Pons (tissue), 1 donor: ENCODE results near the gene MAPK12.

ENCODE experiments used
- DNase-seq: peaks from one replicate; pipeline ENCODE4 v3.0.0-alpha.2; 2016; ENCODE audit warnings: low spot score

The MAPK12 gene

GRCh38 chr22:50267591-50268390 lies 6.3 kb upstream of the MAPK12 start:
- DNase-seq, result no peak

GRCh38 chr22:50266994-50267393 lies 5.5 kb upstream of the MAPK12 start:
- no peak for DNase-seq

GRCh38 chr22:50264946-50265669 lies 3.6 kb upstream of the MAPK12 start:
- DNase-seq, result no peak

DNA sequence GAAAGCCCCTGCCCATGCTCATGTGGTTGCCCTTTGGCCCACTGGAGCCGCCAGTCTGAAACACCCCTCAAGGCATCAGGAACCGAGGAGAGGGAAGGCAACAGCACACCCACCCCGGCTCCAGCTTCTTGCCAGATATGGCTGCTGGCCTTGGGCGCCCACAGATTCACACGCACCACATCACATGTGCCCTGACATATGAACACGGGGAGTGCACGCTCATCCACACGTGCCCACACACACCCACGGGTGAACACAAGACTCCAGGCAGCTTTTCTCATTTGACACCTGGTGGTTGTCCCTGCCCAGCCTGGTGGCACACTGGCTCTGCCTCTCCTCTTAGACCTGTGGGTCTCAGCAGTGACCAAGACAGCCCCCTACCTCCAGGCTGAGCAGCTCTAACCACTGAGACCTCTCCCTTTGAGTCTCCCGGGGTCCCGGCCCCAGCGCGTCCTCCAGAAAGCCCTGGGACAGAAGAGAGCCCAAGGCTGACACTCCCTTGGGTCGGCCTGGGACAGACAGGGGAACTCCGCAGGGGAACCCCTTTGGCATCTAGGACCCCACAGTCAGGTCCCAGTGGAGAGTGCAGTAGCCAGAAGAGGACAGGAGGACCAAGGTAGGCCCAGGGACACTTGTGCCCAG lies 2.7 kb upstream of the MAPK12 start:
- no peak for DNase-seq

DNA sequence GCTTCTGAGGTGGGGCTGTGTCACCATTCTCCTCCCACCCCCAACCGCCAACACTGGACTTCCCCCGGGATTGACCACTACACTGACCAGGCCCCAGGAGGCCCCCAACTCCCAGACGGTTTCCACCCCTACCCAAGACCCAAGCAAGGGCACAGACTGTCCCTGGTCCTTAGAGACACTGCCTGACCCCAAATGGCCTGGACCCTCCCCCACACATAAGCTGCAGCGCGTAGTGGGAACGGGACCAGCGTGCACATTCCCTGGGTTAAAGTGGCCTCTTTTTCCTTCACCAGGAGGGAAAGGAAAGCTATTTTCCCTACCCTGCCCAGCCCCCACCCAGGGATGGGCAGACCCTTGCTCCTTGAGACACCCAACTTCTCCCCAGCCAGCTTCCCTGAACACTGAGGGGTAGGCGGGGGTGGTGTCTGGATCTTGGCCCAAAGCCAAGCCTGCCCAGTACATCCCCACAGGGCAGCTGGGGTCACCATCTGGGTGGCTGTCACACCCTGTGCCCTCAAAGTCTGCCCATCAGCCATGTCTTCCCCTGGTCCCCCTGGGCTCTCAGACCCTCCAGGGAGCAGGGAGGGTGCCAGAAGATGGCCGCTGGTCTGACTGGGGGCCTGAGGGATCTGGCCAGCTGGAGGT lies 1.6 kb upstream of the MAPK12 start:
- no peak for DNase-seq

DNA sequence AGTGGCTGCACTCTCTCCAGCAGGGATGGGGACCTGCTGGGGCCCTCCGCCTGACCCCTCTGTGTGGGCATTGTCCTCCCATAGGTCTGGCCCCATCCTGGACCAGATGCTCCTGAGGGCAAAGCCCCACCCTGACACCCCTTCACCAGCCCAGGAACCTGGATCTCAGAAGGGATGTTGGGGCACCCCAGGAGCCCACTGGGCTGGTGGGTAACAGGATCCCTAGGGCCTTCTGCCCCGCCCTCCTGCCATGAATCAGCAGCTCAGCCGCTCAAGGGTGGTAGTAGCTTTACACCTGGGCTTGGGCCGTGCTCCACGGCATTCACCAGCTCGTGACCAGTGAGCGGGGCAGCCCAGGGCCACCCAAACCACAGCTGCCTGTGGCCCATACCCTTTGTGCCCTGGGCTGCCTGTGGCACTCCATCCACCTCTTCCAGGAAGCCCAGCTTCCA lies 1.0 kb upstream of the MAPK12 start:
- no peak for DNase-seq

DNA sequence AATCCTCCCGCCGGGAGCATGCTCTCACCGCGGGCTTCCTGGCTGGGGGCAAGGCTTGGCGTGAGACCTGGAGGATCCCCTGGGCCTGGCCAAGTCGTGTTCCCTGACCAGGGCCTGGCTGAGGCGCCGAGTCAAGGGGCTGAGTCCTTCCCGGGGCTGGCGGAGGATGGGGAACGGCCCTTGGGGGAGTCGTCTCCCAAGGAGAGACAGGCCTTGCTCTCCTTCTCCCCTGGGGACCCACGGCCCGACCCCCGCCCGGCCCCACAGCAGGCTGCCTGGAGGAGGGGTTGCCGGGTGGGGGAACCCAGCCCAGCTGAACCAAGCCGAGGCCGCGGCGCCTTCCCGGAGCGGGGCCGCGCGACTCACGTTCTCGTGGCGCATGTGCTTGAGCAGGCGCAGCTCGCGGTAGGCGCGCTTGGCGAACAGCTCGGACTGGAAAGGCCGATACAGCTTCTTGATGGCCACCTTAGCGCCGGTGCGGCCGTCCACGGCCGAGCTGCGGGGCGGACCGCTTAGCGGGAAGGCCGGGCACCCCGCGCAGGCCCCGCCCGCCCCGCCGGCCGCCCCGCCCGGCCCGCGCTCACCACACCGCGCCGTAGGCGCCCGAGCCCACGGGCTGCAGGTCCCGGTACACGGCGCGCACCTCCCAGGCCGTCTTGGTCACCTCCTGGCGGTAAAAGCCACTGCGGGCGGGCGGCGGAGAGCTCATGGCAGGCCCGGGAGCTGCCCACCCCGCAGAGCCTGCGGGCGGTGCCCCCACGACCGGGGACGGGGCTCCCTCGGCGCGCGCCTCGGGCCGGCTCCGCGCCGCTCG lies 475 bp downstream of the MAPK12 start:
- no peak for DNase-seq

- no peak for DNase-seq
These were observed 1.1 kb downstream of the MAPK12 start for GRCh38 chr22:50260434-50260800.

GRCh38 chr22:50259302-50259701 lies 2.2 kb downstream of the MAPK12 start:
- no peak for DNase-seq

DNA sequence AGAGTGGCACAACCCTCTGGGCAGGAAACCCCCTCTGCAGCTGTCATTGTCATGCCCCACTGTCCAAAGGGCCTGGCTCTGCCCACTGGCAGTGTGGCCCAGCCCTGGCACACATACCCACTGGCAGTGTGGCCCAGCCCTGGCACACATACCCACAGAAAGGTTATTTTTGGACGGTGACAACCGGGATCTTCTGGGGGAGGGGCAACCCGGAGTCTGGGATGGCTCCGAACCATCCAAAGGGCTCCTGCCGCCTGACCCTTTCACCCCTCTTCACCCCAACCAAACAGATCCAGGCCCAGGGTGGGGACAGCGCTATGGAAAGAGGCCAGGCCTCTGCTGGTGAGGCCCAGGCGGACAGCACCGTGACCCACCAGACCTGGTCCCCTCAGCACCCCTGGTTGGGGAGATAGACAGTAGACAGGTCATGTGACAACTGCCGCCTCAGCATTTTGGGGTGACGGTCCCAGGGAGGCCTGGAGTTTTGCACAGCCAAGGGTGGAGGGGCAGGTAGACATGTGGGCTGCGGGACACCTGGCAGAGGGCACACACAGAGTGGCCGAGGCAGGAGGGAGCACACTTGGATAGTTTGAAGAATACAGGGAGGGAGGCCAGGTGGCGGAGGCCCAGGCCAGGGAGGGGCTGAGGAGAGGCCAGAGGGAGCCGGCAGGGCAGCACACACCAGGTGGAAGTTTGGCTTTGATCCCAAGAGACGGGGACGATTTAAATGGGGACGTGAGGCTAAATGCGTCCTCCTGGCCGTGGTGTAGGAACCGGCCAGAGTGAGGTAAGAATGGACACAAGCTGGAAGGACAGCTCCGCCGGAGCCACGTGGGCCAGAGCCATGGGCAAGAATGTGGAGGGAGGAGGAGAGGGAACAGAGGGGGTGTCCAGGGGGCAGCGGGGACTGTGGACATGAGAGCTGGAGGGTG lies 2.9 kb downstream of the MAPK12 start:
- DNase-seq, result no peak

GRCh38 chr22:50257451-50258360 lies 3.8 kb downstream of the MAPK12 start:
- no peak for DNase-seq

DNA sequence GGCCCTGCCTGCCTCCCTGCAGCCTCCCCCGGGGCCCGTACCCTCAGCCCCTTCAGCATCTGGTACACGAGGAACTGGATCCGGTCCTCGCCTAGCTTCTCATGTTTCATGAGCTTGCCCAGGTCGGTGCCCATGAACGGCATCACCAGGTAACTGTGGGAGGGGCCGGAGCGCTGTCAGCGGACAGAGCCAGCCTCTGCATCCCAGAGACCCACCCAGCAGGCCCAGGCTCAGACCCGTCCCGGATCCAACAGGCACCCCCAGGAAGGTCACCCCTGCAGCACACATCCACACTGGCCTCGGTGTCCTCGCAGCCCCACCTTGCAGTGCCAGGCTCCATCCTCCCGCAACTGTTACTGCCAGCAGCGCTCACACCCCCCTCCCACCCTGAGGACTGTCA lies 4.4 kb downstream of the MAPK12 start:
- no peak for DNase-seq

- DNase-seq, result no peak
These were observed 5.1 kb downstream of the MAPK12 start for GRCh38 chr22:50256258-50256862.

GRCh38 chr22:50255607-50256006 lies 5.9 kb downstream of the MAPK12 start:
- no peak for DNase-seq

DNA sequence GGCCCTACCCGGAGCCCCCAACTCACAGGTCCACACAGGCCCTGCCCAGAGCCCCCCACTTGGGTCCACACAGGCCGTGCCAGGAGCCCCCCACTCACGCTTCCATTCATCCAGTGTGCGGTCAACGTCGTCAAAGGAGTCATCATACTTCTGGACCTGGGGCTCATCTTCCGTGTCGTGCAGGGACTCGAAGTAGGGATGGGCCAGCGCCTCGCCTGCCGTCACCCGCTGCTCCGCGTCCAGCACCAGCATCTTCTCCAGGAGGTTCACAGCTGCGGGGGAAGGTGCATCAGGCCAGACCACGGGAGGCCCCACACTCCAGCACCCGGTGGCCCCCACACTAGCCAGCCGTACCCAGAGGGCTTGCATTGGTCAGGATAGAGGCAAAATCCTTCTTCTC lies 6.4 kb downstream of the MAPK12 start:
- DNase-seq, result no peak

DNA sequence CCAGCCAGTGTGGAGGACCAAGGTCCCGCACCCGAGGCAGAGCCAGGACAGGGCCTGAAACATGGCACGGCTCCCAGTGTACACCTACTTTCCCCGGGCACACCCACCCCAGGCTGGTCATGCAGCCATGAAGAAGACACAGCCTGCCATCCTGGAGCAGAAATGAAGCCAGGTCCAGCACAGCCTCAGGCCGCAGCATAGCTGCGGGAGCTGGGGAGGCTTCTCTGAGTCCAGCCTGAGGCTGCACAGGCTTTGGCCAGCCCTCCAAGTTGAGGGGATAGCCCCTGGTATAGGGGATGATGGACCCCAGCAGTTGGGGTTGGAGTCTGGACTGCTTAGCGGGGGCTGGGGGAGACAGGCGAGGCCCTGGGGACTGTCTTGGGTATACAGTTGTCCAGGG lies 7.5 kb downstream of the MAPK12 start:
- DNase-seq, result no peak

- no peak for DNase-seq
These were observed 8.2 kb downstream of the MAPK12 start for GRCh38 chr22:50253046-50253915.
